ENCODE data around the gene CYGB.

Gene CYGB

GRCh38 chr17:76537578-76538280 lies at the start of gene CYGB:
Gene CYGB, minus strand, starts transcription at chr17:76537709. Its CDS starts 167 bp downstream, at chr17:76537542.
- DNase-seq (ENCODE audit: low read depth in 2 of 2) = no peak

- DNase-seq (ENCODE audit: low read depth in 2 of 2) = no peak
Observed at GRCh38 chr17:76586741-76587487, 49.4 kb upstream of the CYGB start.

GRCh38 chr17:76585649-76586593 lies 48.4 kb upstream of the CYGB start, which contains the start of gene ST6GALNAC2:
Gene ST6GALNAC2, minus strand, starts transcription at chr17:76585860. Its CDS starts 52 bp downstream, at chr17:76585808.
- DNase-seq (ENCODE audit: low read depth in 2 of 2) = peak in 1 of 2 donors; percentile 4

- no peak for DNase-seq (ENCODE audit: low read depth in 2 of 2)
Observed at GRCh38 chr17:76585033-76585648, 47.6 kb upstream of the CYGB start.

- DNase-seq (ENCODE audit: low read depth in 2 of 2) = no peak
Observed at GRCh38 chr17:76584427-76585032, 47.0 kb upstream of the CYGB start.

GRCh38 chr17:76582660-76583059 lies 45.2 kb upstream of the CYGB start:
- no peak for DNase-seq (ENCODE audit: low read depth in 2 of 2)

- DNase-seq (ENCODE audit: low read depth in 2 of 2) = no peak
Observed at GRCh38 chr17:76581515-76581914, 44.0 kb upstream of the CYGB start.

- no peak for DNase-seq (ENCODE audit: low read depth in 2 of 2)
Observed at GRCh38 chr17:76579281-76579680, 41.8 kb upstream of the CYGB start.

- DNase-seq (ENCODE audit: low read depth in 2 of 2) = no peak
Observed at GRCh38 chr17:76578376-76578775, 40.9 kb upstream of the CYGB start.

- DNase-seq (ENCODE audit: low read depth in 2 of 2) = no peak
Observed at GRCh38 chr17:76577876-76578275, 40.4 kb upstream of the CYGB start.

- DNase-seq (ENCODE audit: low read depth in 2 of 2) = no peak
Observed at GRCh38 chr17:76576189-76576588, 38.7 kb upstream of the CYGB start.

GRCh38 chr17:76575570-76575969 lies 38.1 kb upstream of the CYGB start:
- DNase-seq (ENCODE audit: low read depth in 2 of 2) = no peak

- DNase-seq (ENCODE audit: low read depth in 2 of 2) = no peak
Observed at GRCh38 chr17:76574166-76574565, 36.7 kb upstream of the CYGB start.

GRCh38 chr17:76573096-76573495 lies 35.6 kb upstream of the CYGB start:
- DNase-seq (ENCODE audit: low read depth in 2 of 2) = no peak

- DNase-seq (ENCODE audit: low read depth in 2 of 2) = no peak
Observed at GRCh38 chr17:76572201-76572910, 34.8 kb upstream of the CYGB start.

- DNase-seq (ENCODE audit: low read depth in 2 of 2) = no peak
Observed at GRCh38 chr17:76570877-76571471, 33.5 kb upstream of the CYGB start.

GRCh38 chr17:76570457-76570856 lies 32.9 kb upstream of the CYGB start:
- no peak for DNase-seq (ENCODE audit: low read depth in 2 of 2)

- DNase-seq (ENCODE audit: low read depth in 2 of 2) = no peak
Observed at GRCh38 chr17:76569607-76570279, 32.2 kb upstream of the CYGB start.

- no peak for DNase-seq (ENCODE audit: low read depth in 2 of 2)
Observed at GRCh38 chr17:76568811-76569221, 31.3 kb upstream of the CYGB start.
